Measurements from ENCODE around the gene PPP1CB. TPM values are rescaled to one million over a fixed set of nuclear protein-coding genes. Genes with fewer than 3 reads are reported as not detected.

Gene PPP1CB
- total RNA-seq, 1 donor from 2014 or later: 102 TPM

- no peak for DNase-seq (ENCODE audit: low read depth in 2 of 2)
Observed at GRCh38 chr2:28745225-28745624, 6.4 kb upstream of the PPP1CB start.

- no peak for DNase-seq (ENCODE audit: low read depth in 2 of 2)
Observed at GRCh38 chr2:28745876-28746275, 5.8 kb upstream of the PPP1CB start.

DNA sequence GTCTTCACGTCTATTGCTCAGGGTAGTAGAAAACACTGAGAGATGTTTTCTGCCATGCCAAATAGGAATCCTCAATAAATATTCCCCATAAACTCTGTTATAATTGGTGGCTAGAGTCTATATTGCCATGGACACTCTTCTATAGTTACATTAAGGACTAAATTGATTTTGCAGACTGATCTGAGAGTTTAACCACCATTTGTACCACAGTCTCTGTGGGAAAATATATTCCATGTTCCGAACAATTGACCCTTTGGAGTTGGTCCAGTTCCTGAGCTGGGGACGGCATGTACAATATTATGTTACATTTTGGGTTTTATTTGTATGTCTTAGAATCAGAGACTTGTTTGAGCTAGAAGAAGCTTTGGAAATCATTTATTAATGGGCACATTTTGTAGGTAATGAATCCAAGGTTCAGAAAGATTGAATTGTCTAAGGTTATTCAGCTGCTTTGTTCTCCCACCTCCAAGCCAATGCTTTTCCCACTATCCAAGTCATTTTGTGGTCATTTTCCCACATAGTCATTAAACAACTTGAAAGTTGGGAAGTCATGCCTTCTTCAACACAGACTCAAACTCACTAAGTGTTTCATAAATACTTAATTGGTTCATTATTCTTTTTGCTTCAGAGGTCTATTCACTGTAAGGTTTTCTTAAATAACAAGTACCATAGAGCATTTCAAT, 5.1 kb upstream of the PPP1CB start:
- no peak for DNase-seq (ENCODE audit: low read depth in 2 of 2)

GRCh38 chr2:28747714-28748113, 3.9 kb upstream of the PPP1CB start:
- DNase-seq (ENCODE audit: low read depth in 2 of 2): no peak

DNA sequence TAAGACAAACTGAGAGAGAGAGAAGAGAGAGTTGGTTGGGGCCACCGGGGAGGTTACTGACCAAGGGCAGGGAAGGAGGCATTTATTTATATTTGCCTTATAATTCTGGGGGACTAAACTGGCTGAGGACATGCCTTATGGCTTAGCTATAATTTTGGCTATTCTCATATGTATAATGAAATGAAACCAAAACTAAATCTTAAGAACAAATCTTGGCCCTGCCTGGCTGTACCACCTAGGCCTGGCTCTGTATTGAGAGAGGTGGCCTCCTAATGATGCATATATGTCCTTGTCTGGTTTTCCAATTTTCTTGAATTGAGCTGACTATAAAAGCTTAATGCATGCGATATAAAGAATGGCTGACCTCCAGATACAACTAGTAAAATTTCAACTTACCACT, 3.5 kb upstream of the PPP1CB start:
- DNase-seq (ENCODE audit: low read depth in 2 of 2): no peak

GRCh38 chr2:28748941-28749340, 2.7 kb upstream of the PPP1CB start:
- no peak for DNase-seq (ENCODE audit: low read depth in 2 of 2)

DNA sequence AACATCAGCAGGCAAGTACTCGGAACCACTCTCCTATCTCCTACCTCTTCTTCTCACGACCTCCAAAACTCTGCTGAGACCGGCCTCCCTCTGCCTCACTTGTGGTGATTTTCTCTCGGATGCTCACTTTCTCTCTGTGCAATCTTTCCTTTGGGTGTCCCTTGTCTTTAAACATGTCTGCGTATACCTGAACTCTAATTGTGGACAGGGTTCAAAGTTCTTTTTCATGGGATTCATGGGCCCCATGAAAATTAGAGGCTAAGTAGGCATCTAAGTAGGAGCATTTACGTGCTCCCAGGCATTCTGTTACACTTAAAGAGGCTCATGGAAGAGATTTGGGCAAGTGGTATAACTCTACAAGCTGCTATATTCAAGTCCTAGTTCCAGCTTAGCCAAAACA, 2.1 kb upstream of the PPP1CB start:
- no peak for DNase-seq (ENCODE audit: low read depth in 2 of 2)

GRCh38 chr2:28750316-28751251, 1.0 kb upstream of the PPP1CB start:
- peak in 1 of 2 donors; percentile 46 for DNase-seq (ENCODE audit: low read depth in 2 of 2)

DNA sequence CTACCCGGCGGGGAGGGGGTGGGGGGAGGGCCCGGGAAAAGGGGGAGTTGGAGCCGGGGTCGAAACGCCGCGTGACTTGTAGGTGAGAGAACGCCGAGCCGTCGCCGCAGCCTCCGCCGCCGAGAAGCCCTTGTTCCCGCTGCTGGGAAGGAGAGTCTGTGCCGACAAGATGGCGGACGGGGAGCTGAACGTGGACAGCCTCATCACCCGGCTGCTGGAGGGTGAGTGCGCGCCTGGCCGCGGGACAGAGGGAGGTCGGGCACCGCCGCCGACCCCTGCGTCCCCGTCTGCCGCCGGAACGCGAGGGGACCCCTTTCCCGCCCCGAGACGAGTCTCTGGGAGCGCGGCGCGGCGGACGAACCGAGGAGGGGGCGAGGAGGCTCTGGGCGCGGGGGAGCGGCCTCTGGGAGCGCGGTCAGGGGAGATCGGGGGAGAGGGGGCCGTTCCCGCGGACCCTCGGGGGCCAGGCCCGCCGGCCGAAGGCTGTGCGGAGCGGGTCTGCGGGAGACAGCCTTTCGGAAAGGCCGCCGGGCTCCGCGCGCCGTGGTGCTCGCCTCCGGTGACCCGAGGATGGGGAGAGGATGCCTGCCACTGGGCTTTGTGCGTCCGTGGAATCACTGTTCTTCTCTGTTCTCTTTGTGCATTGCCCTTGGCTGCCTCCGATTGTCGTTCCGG, 463 bp downstream of the PPP1CB start:
- DNase-seq (ENCODE audit: low read depth in 2 of 2): peak in 1 of 2 donors; percentile 30

DNA sequence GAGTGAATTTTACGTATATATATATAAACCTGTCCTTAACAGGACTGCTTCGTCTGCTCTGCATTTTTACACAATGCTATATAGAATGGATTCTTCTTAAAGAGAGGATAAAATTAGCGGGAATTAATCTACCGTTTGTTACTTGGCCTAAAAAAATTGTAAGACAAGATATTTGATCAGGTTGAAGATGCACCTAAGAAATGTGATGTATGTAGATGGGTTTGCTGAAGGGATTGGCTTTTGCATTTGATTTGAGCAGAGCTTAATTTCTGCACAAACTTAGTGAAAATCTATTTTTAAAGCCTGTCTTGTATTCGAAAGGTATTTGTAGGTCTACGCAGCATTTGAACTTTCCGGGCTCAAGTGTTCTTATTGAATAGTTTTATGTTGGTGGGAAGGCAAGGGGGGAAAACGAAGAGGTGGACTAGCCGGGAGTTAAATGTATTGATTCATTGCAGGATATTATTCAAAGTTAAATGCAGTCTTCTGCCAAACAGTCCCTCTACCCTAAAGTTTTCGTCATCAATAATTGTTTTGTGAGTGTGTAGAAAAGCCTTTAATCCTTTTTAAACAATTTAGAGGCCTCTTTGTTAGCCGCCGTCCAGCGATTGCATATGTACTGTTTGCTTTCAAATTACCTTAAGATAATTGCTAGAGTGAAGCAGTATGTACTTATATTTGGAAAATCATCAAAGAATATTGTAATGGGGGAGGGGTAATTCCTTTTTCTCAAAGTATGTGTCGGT, 1.2 kb downstream of the PPP1CB start:
- DNase-seq (ENCODE audit: low read depth in 2 of 2): peak in 1 of 2 donors; percentile 14

DNA sequence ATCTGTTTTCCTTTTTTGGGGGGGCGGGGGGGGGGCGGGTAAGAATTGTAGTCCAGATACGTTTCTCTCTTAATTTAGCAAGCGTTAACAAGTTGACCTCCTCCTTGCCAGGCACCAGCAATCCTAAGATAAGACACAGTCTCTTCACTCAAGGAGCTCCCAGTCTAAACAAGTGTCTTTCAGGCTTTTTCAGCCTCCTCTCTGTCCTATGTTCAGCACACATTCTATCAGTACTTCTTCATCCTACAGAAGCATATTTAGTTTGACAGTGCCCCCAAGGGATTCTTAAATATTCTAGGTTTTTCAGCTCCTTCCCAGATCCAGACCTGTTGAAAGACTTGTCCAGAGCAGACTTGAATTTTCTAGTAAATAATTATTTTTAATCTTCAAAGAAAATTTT, 2.7 kb downstream of the PPP1CB start:
- no peak for DNase-seq (ENCODE audit: low read depth in 2 of 2)

DNA sequence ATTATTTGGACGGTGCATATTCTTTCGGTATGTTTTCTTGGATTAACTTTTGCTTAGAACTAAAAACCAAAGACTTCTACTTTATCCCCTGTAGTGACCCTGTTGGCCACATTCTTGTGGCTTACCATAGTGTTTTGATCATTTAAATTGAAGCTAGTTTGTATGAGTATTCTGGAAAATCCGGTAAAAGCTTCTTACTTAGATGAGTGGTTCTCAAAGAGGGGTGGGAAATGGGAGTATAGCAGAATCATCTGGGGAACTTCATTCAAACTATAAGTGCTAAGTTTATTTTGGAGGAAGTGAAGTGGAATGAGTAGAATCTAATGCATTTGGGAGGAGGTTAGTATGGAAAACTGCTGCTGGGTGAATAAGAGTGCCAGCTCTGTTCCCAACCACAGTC, 3.8 kb downstream of the PPP1CB start:
- no peak for DNase-seq (ENCODE audit: low read depth in 2 of 2)

GRCh38 chr2:28758459-28758858, 6.8 kb downstream of the PPP1CB start:
- DNase-seq (ENCODE audit: low read depth in 2 of 2): no peak

GRCh38 chr2:28761420-28761819, 9.8 kb downstream of the PPP1CB start:
- DNase-seq (ENCODE audit: low read depth in 2 of 2): no peak

DNA sequence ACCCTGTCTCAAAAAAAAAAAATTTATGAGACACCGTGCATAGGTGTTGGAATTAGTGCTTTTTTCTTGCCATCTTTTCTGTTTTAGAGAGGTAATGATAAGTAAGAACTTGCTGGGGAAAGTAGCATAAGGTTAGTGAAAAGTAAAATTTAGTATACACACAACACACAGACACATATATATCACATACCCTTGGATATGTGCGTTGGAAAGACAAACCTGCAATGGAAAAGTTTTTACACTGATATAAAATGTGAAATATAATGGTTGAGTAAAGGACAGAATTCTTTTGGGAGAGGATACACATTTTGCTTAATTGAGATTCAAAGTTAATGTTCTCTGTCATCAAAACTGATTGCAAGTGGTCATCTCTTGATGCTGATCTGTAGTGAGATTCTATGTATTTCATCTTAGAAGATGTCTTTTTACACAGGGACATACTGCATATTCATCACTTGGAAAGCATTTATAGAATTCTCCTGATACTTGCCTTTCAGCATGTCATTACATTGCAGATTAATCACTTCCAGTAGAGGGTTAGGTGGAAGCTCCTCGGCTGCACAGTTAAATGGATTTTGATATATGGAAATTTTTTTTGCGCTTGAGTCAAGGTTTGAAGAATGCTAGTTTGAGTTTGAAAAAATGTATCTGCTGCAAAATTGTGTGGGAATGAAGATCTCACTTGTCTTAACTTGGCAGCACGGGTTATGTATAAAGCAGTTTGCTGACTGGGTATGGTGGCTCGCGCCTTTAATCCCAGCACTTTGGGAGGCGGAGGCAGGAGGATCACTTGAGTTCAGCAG, 13.5 kb downstream of the PPP1CB start:
- no peak for DNase-seq (ENCODE audit: low read depth in 2 of 2)

DNA sequence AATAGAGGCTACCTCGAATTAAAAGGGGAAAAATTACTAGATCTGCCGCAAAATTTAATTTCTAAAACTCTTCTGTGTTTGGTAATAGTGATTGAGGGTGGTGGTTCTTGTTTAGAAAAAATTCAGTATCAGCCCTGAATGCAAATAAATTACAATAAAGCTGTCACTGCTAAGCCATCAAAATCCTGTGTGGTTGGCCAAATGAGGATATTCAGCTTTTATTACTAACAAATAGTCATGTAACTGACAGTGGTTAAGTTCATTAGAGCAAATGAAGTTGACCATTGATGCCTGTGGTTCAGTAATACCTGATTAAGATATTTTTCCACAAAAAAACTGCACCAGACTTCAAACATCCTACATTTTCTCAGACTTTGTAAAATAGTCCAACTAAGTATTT, 14.4 kb downstream of the PPP1CB start:
- no peak for DNase-seq (ENCODE audit: low read depth in 2 of 2)

GRCh38 chr2:28767337-28767736, 15.7 kb downstream of the PPP1CB start:
- DNase-seq (ENCODE audit: low read depth in 2 of 2): no peak

DNA sequence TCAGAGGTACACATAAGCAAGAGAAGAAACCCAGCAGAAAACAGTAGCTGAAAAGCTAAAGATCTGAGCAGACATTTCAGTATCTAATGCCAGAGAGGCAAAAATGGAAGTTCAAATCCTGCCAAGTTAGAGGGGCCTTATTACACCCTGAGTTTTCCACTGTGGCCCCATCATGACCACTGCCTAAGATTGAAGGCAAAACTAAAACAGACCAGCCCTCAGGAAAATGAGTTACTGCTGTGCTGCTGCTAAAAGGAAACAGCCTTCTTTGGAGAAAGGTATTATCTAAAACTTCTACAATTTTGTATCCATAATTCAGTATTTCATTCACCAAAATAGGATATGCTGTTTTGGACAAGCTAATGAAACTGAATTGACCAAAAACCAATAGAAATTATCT, 16.8 kb downstream of the PPP1CB start:
- no peak for DNase-seq (ENCODE audit: low read depth in 2 of 2)

GRCh38 chr2:28768952-28769351, 17.3 kb downstream of the PPP1CB start:
- DNase-seq (ENCODE audit: low read depth in 2 of 2): no peak

- no peak for DNase-seq (ENCODE audit: low read depth in 2 of 2)
Observed at GRCh38 chr2:28772351-28772750, 20.7 kb downstream of the PPP1CB start.

DNA sequence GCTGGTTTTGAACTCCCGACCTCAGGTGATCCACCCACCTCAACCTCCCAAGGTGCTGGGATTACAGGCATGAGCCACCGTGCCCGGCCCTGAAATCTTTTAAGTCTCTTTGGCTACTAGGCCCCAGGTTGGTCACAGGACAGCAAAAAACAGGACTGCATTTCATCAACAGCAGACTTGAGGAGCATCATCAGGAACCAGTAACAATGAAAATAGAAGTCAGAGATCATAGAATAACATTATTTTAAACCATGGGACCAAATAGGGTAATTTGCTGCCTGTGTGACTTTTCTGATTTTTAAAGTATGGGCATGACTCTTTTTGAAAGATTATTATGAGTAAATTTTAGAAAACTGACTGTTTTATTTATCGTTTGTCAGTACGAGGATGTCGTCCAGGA, 24.8 kb downstream of the PPP1CB start:
- DNase-seq (ENCODE audit: low read depth in 2 of 2): no peak

All from dermis microvascular lymphatic vessel endothelial cell (primary cell).